Psoas muscle (tissue), 8 donors: Measurements from ENCODE around the gene SIK2. TPM values are rescaled to one million over a fixed set of nuclear protein-coding genes. Genes with fewer than 3 reads are reported as not detected.

Experiments
- ATAC-seq, 4 donors: fragments of 200-7000 bp; cut with Tn5 transposase; one replicate each; pipeline ENCODE4 v1.9.1; 2020; ENCODE audit warnings: moderate library complexity in 3 of 4, mild to moderate bottlenecking in 2 of 4
- DNase-seq, 2 donors: peaks; one replicate each; pipeline ENCODE4 v3.0.0-alpha.2; 2020
- H3K27ac ChIP-seq: fragments of 200-600 bp; one replicate; pipeline ENCODE4 v1.8.0; 2022
- H3K27me3 ChIP-seq, 3 donors: fragments of 200-600 bp in 1 of 3; one replicate each; pipeline versions ENCODE4 v1.6.1 to v1.8.0; 2013 to 2022; ENCODE audit warnings: low read length in 2 of 3, mild to moderate bottlenecking in 2 of 3, moderate library complexity in 1 of 3; ENCODE audit not compliant: insufficient read depth in 3 of 3
- H3K36me3 ChIP-seq, 2 donors: fragments of 200-600 bp in 1 of 2; one replicate each; pipeline versions ENCODE4 v1.6.1 to v1.8.0; 2013 to 2022; ENCODE audit warnings: low read depth in 1 of 2, mild to moderate bottlenecking in 1 of 2, moderate library complexity in 1 of 2; ENCODE audit not compliant: insufficient read depth in 1 of 2
- H3K4me1 ChIP-seq: fragments of 200-600 bp; one replicate; pipeline ENCODE4 v1.8.0; 2022
- H3K4me3 ChIP-seq: fragments of 200-600 bp; one replicate; pipeline ENCODE4 v1.8.0; 2022; ENCODE audit warnings: mild to moderate bottlenecking
- H3K9me3 ChIP-seq: fragments of 200-600 bp; one replicate; pipeline ENCODE4 v1.8.0; 2022
- CTCF ChIP-seq: fragments of 200-600 bp; IDR thresholded peaks from one replicate; pipeline ENCODE4 v1.8.0; 2022; ENCODE audit warnings: antibody characterized with exemption
- WGBS, 3 donors: extraction: QIAGEN DNeasy Blood & Tissue Kit; methylation state at CpG; one replicate each; pipeline versions ENCODE4 v1.1.6 to v1.1.7; 2013; 5-methylcytosine and 5-hydroxymethylcytosine counted together
- intact Hi-C, 2 donors: fragments of 100-400 bp; cut with DNase I; formaldehyde crosslinking; loops; one replicate each; pipeline versions ENCODE4 v1.11.0 to v1.14.2; 2022
- polyA plus RNA-seq, 3 donors: library from polyadenylated mRNA; stranded (reverse); fragments of 200-250 nt; gene quantifications; one replicate each; pipeline ENCODE4 v1.2.3, GENCODE V29; 2013
- total RNA-seq, 4 donors: library from RNA; stranded (reverse); fragmentation: NEBNext Ultra II Directional in 2 of 4; extraction: Animal tissue kit (Norgen Biotek cat#: 25700) in 2 of 4; gene quantifications; one replicate each; pipeline versions ENCODE4 v1.2.1 to v1.2.4, GENCODE V29; 2021 to 2023
- donor health status: healthy with polysubstance abuse.
- donor health status: DM: no; HTN: no; CAD: no; lungs with moderate emphysema.
- donor health status: Bipolar disorder and iron deficiency.
- donor health status: healthy.
- donor health status: DM: yes; HTN: yes; CAD: no.
- donor health status: DM: no; HTN: no; CAD: no.
- donor health status: DM: no; HTN: no; CAD: no.
- donor health status: DM: yes; HTN: yes; CAD: no.

SIK2 gene
- total and polyA plus RNA-seq, 7 donors, result 9.0 to 69.6 (median 30.4) TPM

- ATAC-seq (no peak), DNase-seq (peak in 1 of 2 donors; percentile 27)
- intact Hi-C loops, result no loop called here
- WGBS, 3 donors, result 80 to 88% (median 83%) methylated on average over 10 of the region's 10 CpGs
- Histone ChIP-seq H3K27ac (peak overlapping the region; percentile 91), H3K4me3 (no peak overlapping the region), H3K4me1 (peaks cover 58% of the 10 kb centered on the region), H3K36me3 (peaks cover 3 to 37% of the 10 kb centered on the region in 2 donors), H3K27me3 (no peaks in the 10 kb centered on the region), H3K9me3 (no peaks in the 10 kb centered on the region)
- no peak for TF ChIP-seq CTCF
Measured at GRCh38 chr11:111729071-111729830, 127.0 kb downstream of the SIK2 start.

- H3K4me3 ChIP-seq, result no peak overlapping the region
- no peak for ATAC-seq
- H3K9me3 ChIP-seq, result no peaks in the 10 kb centered on the region
- no peak for TF ChIP-seq CTCF
- H3K4me1 ChIP-seq, result peaks cover 64% of the 10 kb centered on the region
- no peaks in the 10 kb centered on the region for H3K27me3 ChIP-seq
- H3K36me3 ChIP-seq, result peaks cover 3 to 31% of the 10 kb centered on the region in 2 donors
- intact Hi-C loops, result loop anchor here in 1 of 2 donors (10.0 kb wide), 1 partner anchor 125 kb away; the partner anchor contains the start of gene SIK2
- WGBS, 3 donors, result 57% methylated on average over 9 of the region's 9 CpGs
- DNase-seq, result peak in 1 of 2 donors; percentile 48
- H3K27ac ChIP-seq, result peak overlapping the region; percentile 91
Measured at GRCh38 chr11:111729831-111730311, 127.6 kb downstream of the SIK2 start.

GRCh38 chr11:111730871-111731591 lies 128.8 kb downstream of the SIK2 start:
- Histone ChIP-seq H3K27ac (peak overlapping the region; percentile 91), H3K4me1 (peaks cover 66% of the 10 kb centered on the region), H3K4me3 (peak overlapping the region; percentile 29), H3K27me3 (no peaks in the 10 kb centered on the region), H3K9me3 (no peaks in the 10 kb centered on the region), H3K36me3 (peaks cover 3 to 24% of the 10 kb centered on the region in 2 donors)
- intact Hi-C loops, result loop anchor here in 1 of 2 donors (10.0 kb wide), 1 partner anchor 126 kb away; the partner anchor contains the start of gene SIK2
- WGBS, 3 donors, result 22 to 30% (median 29%) methylated on average over 22 of the region's 22 CpGs
- TF ChIP-seq CTCF, result no peak
- DNase-seq, result peak; percentile 74 to 91
- ATAC-seq, result peak; percentile 78 to 83 (median 80)

- no peak for ATAC-seq
- 70 to 81% (median 74%) methylated on average over 5 of the region's 5 CpGs for WGBS, 3 donors
- no peaks in the 10 kb centered on the region for H3K27me3 ChIP-seq
Measured at GRCh38 chr11:111731821-111732220, 129.6 kb downstream of the SIK2 start.

More at GRCh38 chr11:111731821-111732220, 129.6 kb downstream of the SIK2 start:
- intact Hi-C loops, result loop anchor here in 1 of 2 donors (10.0 kb wide), 1 partner anchor 127 kb away; the partner anchor contains the start of gene SIK2
- no peak for DNase-seq
- TF ChIP-seq CTCF, result no peak
- peaks cover 0 to 16% of the 10 kb centered on the region in 2 donors for H3K36me3 ChIP-seq
- H3K4me1 ChIP-seq, result peaks cover 74% of the 10 kb centered on the region
- no peak overlapping the region for H3K4me3 ChIP-seq
- peak overlapping the region; percentile 91 for H3K27ac ChIP-seq
- H3K9me3 ChIP-seq, result no peaks in the 10 kb centered on the region
